Bronchial smooth muscle cell (primary cell): ENCODE measurements around the gene SRSF1. TPM values are rescaled to one million over a fixed set of nuclear protein-coding genes. Genes with fewer than 3 reads are reported as not detected.

Experiments
- total RNA-seq: library from RNA; depleted of rRNA; stranded (reverse); fragments of >200 nt; gene quantifications from 2 replicates; pipeline ENCODE4 v1.2.1, GENCODE V29; 2014

SRSF1 gene
- 371 and 490 TPM in 2 replicates for total RNA-seq

GRCh38 chr17:58006924-58007780, at the start of gene SRSF1:
TSS of gene SRSF1 (minus strand) at chr17:58007246. CDS start at chr17:58007137, 109 bp downstream.

GRCh38 chr17:57987581-57988300, 19.3 kb downstream of the SRSF1 start, which contains the start of gene VEZF1:
TSS of gene VEZF1 (minus strand) at chr17:57988254. CDS start at chr17:57988111, 143 bp downstream.

GRCh38 chr17:57955183-57955931, 51.7 kb downstream of the SRSF1 start, which contains the start of gene CUEDC1:
TSS of gene CUEDC1 (minus strand) at chr17:57955412. CDS start at chr17:57885564, 69,848 bp downstream.

Other genes with a start within 250 kb of the SRSF1 start
- 33.1 and 45.6 TPM in 2 replicates for gene MRPS23, start 157.2 kb downstream of the SRSF1 start, total RNA-seq
- 7.7 and 10.2 TPM in 2 replicates for gene CUEDC1, start 51.8 kb downstream of the SRSF1 start, total RNA-seq
- 22.5 and 28.5 TPM in 2 replicates for gene VEZF1, start 19.0 kb downstream of the SRSF1 start, total RNA-seq
- 17.7 and 19.2 TPM in 2 replicates for gene DYNLL2, start 76.2 kb upstream of the SRSF1 start, total RNA-seq
- gene OR4D1, start 141.1 kb upstream of the SRSF1 start, total RNA-seq: not detected in 2 replicates
- gene OR4D2, start 159.7 kb upstream of the SRSF1 start, total RNA-seq: not detected in 2 replicates
- gene EPX, start 185.5 kb upstream of the SRSF1 start, total RNA-seq: not detected in 2 replicates
- gene MKS1, start 212.0 kb upstream of the SRSF1 start, total RNA-seq: 13.9 and 16.3 TPM in 2 replicates
- not detected in 2 replicates for gene LPO, start 231.3 kb upstream of the SRSF1 start, total RNA-seq